ENCODE results near the gene MYCL. TPM values are rescaled to one million over a fixed set of nuclear protein-coding genes. Genes with fewer than 3 reads are reported as not detected.

MYCL gene
- total and polyA plus RNA-seq, 2 of the 13 experiments (the other 11 are each of a cell fraction or from before 2014, with no cell fraction given): 0.31 to 1.7 TPM

- TF ChIP-seq NFIB (CRISPR knock-in tag; IDR thresholded peaks at IDR 0.05; ENCODE audit: borderline replicate concordance) (no peak), ZSCAN9 (CRISPR knock-in tag; IDR thresholded peaks at IDR 0.05; ENCODE audit: borderline replicate concordance) (peak; percentile 83), SNAPC2 (CRISPR knock-in tag; IDR thresholded peaks at IDR 0.05) (no peak), HOXD1 (CRISPR knock-in tag; IDR thresholded peaks at IDR 0.05) (no peak), MTERF4 (CRISPR knock-in tag; IDR thresholded peaks at IDR 0.05) (no peak), ZFP1 (CRISPR knock-in tag; IDR thresholded peaks at IDR 0.05) (no peak), ZNF724P (CRISPR knock-in tag; IDR thresholded peaks at IDR 0.05; ENCODE audit: borderline replicate concordance) (no peak), MAFF (IDR thresholded peaks at IDR 0.05; ENCODE audit: low read depth, low read length) (no peak), ZNF331 (CRISPR knock-in tag; IDR thresholded peaks at IDR 0.05) (no peak), ZNF33B (CRISPR knock-in tag; IDR thresholded peaks at IDR 0.05) (no peak), DMAP1 (CRISPR knock-in tag; IDR thresholded peaks at IDR 0.05) (no peak), ZNF619 (CRISPR knock-in tag; IDR thresholded peaks at IDR 0.05) (no peak), ZNF501 (CRISPR knock-in tag; IDR thresholded peaks at IDR 0.05) (no peak), ZNF572 (CRISPR knock-in tag; IDR thresholded peaks at IDR 0.05) (no peak), ZZZ3 (CRISPR knock-in tag; IDR thresholded peaks at IDR 0.05; ENCODE audit: borderline replicate concordance) (no peak), NFE2L2 (IDR thresholded peaks at IDR 0.05; ENCODE audit: low read length) (no peak), ZNF142 (CRISPR knock-in tag; IDR thresholded peaks at IDR 0.05) (0 out of 2 replicates have a peak, but pooled peaks have one; percentile 31), ONECUT2 (CRISPR knock-in tag; IDR thresholded peaks at IDR 0.05) (no peak), ZNF253 (CRISPR knock-in tag; IDR thresholded peaks at IDR 0.05; ENCODE audit: borderline replicate concordance) (no peak), PAWR (CRISPR knock-in tag; IDR thresholded peaks at IDR 0.05; ENCODE audit: borderline replicate concordance) (no peak), ZBTB39 (CRISPR knock-in tag; IDR thresholded peaks at IDR 0.05) (no peak), ZSCAN12 (CRISPR knock-in tag; IDR thresholded peaks at IDR 0.05) (no peak), E2F1 (CRISPR knock-in tag; IDR thresholded peaks at IDR 0.05) (no peak)
Observed at GRCh38 chr1:39852214-39852791, 49.4 kb downstream of the MYCL start (continued).
